ENCODE data around the gene MALRD1.

- TF ChIP-seq CTCF (IDR thresholded peaks at IDR 0.05) (no peak), POLR2A (IDR thresholded peaks at IDR 0.05) (no peak)
Observed at GRCh38 chr10:19017116-19017890, 31.3 kb upstream of the MALRD1 start.

Measured in thyroid gland (tissue), 4 donors.